Measurements from ENCODE around the gene PSME3IP1.

GRCh38 chr16:57112403-57113041 lies 73.3 kb downstream of the PSME3IP1 start:
- TF ChIP-seq POLR2A (IDR thresholded peaks at IDR 0.05; ENCODE audit: low read depth, low read length), result no peak
- TF ChIP-seq POLR2AphosphoS5 (IDR thresholded peaks at IDR 0.05; ENCODE audit: low read depth, low read length), result no peak
- TF ChIP-seq TAF1 (IDR thresholded peaks at IDR 0.05; ENCODE audit: borderline replicate concordance, low read depth, low read length), result no peak

Measured in GM12892 (cell line).